HepG2 (cell line): Measurements from ENCODE around the gene STIM1. TPM values are rescaled to one million over a fixed set of nuclear protein-coding genes. Genes with fewer than 3 reads are reported as not detected.

ENCODE experiments used
- BRCA1 ChIP-seq: sonication (generic); formaldehyde crosslinking; IDR thresholded peaks from 2 replicates; pipeline ENCODE4 v1.4.0; 2020; ENCODE audit warnings: missing genetic modification reagents
- CEBPG ChIP-seq: IDR thresholded peaks from 2 replicates; pipeline ENCODE4 v1.6.1; 2016
- ELF3 ChIP-seq: IDR thresholded peaks from 2 replicates; pipeline ENCODE4 v1.6.1; 2016; ENCODE audit warnings: missing genetic modification reagents, missing compliant biosample characterization
- ELF4 ChIP-seq: sonication (generic); formaldehyde crosslinking; IDR thresholded peaks from 2 replicates; pipeline ENCODE4 v1.5.0; 2020; ENCODE audit warnings: missing genetic modification reagents, mild to moderate bottlenecking, moderate library complexity, borderline replicate concordance
- NFYC ChIP-seq: IDR thresholded peaks from 2 replicates; pipeline ENCODE4 v1.6.1; 2016; ENCODE audit warnings: missing genetic modification reagents, missing compliant biosample characterization
- SIX1 ChIP-seq: sonication (generic); formaldehyde crosslinking; IDR thresholded peaks from 2 replicates; pipeline ENCODE4 v1.4.0; 2020; ENCODE audit warnings: missing genetic modification reagents, borderline replicate concordance
- SOX5 ChIP-seq: IDR thresholded peaks from 2 replicates; pipeline ENCODE4 v1.6.1; 2016; ENCODE audit warnings: borderline replicate concordance
- polyA plus RNA-seq, 8 experiments: library from polyadenylated mRNA; depleted of rRNA in 3 of 8; stranded (reverse) in 7 of 8; unstranded in 1 of 8; fragments of >200 nt; fragmentation: Illumina TruSeq in 4 of 8; extraction: Trizol in 4 of 8; gene quantifications; 2 replicates each; pipeline versions ENCODE4 v1.2.1 to v1.2.3, GENCODE V29; 2011 to 2016; ENCODE audit warnings: low read depth in 4 of 8, missing spikeins in 1 of 8, mixed read lengths in 1 of 8; ENCODE audit not compliant: insufficient read depth in 1 of 8
- total RNA-seq, 5 experiments: library from RNA; depleted of rRNA; stranded (reverse); fragments of >200 nt; fragmentation: Illumina TruSeq; extraction: Trizol; gene quantifications; 2 replicates each; pipeline ENCODE4 v1.2.3, GENCODE V29; 2016; ENCODE audit warnings: low read depth in 1 of 5
- TF ChIP-seq, protein P1 (sequence below), 2 experiments: fragments of 450-650 bp in 1 of 2; sonication (generic) in 1 of 2; formaldehyde crosslinking in 1 of 2; IDR thresholded peaks; 2 replicates each; pipeline versions ENCODE4 v1.6.1 to v1.8.0; 2016 to 2022; ENCODE audit warnings: antibody characterized with exemption in 1 of 2, mild to moderate bottlenecking in 1 of 2, missing genetic modification reagents in 1 of 2
- TF ChIP-seq, protein P2 (sequence below): sonication (generic); formaldehyde crosslinking; IDR thresholded peaks from 2 replicates; pipeline ENCODE4 v1.4.0; 2020; ENCODE audit warnings: missing genetic modification reagents, mild to moderate bottlenecking, borderline replicate concordance
- TF ChIP-seq, protein P3 (sequence below): sonication (generic); formaldehyde crosslinking; IDR thresholded peaks from 2 replicates; pipeline ENCODE4 v1.5.0; 2020; ENCODE audit warnings: mild to moderate bottlenecking, missing genetic modification reagents, borderline replicate concordance

The STIM1 gene
- total and polyA plus RNA-seq, 2 of the 13 experiments (the other 11 are each of a cell fraction or from before 2014, with no cell fraction given), result 19.2 to 28.5 TPM

DNA sequence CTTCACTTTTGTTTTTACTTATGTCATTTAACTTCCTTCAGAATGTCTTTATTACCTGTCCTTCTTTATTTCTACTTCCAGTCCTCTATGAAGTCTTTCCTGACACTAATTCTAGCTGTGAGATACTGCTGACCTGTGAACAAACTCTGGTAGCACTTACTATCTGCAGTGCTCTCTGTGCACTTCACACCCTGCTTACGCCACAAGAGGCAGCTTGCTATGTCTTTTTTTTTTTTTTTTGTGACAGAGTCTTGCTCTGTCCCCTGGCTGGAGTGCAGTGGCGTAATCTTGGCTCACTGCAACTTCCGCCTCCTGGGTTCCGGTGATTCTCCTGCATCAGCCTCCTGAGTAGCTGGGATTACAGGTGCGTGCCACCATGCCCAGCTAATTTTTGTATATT, 10.7 kb downstream of the STIM1 start (continued):
- TF ChIP-seq ELF3, result peak; percentile 80
- no peak for TF ChIP-seq BRCA1 (CRISPR knock-in tag)
- TF ChIP-seq, protein P1, sequence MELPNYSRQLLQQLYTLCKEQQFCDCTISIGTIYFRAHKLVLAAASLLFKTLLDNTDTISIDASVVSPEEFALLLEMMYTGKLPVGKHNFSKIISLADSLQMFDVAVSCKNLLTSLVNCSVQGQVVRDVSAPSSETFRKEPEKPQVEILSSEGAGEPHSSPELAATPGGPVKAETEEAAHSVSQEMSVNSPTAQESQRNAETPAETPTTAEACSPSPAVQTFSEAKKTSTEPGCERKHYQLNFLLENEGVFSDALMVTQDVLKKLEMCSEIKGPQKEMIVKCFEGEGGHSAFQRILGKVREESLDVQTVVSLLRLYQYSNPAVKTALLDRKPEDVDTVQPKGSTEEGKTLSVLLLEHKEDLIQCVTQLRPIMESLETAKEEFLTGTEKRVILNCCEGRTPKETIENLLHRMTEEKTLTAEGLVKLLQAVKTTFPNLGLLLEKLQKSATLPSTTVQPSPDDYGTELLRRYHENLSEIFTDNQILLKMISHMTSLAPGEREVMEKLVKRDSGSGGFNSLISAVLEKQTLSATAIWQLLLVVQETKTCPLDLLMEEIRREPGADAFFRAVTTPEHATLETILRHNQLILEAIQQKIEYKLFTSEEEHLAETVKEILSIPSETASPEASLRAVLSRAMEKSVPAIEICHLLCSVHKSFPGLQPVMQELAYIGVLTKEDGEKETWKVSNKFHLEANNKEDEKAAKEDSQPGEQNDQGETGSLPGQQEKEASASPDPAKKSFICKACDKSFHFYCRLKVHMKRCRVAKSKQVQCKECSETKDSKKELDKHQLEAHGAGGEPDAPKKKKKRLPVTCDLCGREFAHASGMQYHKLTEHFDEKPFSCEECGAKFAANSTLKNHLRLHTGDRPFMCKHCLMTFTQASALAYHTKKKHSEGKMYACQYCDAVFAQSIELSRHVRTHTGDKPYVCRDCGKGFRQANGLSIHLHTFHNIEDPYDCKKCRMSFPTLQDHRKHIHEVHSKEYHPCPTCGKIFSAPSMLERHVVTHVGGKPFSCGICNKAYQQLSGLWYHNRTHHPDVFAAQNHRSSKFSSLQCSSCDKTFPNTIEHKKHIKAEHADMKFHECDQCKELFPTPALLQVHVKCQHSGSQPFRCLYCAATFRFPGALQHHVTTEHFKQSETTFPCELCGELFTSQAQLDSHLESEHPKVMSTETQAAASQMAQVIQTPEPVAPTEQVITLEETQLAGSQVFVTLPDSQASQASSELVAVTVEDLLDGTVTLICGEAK (IDR thresholded peaks at IDR 0.05), result no peak
- TF ChIP-seq, protein P1 (CRISPR knock-in tag; IDR thresholded peaks at IDR 0.05), result no peak
- TF ChIP-seq, protein P2, sequence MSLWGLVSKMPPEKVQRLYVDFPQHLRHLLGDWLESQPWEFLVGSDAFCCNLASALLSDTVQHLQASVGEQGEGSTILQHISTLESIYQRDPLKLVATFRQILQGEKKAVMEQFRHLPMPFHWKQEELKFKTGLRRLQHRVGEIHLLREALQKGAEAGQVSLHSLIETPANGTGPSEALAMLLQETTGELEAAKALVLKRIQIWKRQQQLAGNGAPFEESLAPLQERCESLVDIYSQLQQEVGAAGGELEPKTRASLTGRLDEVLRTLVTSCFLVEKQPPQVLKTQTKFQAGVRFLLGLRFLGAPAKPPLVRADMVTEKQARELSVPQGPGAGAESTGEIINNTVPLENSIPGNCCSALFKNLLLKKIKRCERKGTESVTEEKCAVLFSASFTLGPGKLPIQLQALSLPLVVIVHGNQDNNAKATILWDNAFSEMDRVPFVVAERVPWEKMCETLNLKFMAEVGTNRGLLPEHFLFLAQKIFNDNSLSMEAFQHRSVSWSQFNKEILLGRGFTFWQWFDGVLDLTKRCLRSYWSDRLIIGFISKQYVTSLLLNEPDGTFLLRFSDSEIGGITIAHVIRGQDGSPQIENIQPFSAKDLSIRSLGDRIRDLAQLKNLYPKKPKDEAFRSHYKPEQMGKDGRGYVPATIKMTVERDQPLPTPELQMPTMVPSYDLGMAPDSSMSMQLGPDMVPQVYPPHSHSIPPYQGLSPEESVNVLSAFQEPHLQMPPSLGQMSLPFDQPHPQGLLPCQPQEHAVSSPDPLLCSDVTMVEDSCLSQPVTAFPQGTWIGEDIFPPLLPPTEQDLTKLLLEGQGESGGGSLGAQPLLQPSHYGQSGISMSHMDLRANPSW (CRISPR knock-in tag), result no peak
- no peak for TF ChIP-seq SIX1 (CRISPR knock-in tag)
- TF ChIP-seq, protein P3, sequence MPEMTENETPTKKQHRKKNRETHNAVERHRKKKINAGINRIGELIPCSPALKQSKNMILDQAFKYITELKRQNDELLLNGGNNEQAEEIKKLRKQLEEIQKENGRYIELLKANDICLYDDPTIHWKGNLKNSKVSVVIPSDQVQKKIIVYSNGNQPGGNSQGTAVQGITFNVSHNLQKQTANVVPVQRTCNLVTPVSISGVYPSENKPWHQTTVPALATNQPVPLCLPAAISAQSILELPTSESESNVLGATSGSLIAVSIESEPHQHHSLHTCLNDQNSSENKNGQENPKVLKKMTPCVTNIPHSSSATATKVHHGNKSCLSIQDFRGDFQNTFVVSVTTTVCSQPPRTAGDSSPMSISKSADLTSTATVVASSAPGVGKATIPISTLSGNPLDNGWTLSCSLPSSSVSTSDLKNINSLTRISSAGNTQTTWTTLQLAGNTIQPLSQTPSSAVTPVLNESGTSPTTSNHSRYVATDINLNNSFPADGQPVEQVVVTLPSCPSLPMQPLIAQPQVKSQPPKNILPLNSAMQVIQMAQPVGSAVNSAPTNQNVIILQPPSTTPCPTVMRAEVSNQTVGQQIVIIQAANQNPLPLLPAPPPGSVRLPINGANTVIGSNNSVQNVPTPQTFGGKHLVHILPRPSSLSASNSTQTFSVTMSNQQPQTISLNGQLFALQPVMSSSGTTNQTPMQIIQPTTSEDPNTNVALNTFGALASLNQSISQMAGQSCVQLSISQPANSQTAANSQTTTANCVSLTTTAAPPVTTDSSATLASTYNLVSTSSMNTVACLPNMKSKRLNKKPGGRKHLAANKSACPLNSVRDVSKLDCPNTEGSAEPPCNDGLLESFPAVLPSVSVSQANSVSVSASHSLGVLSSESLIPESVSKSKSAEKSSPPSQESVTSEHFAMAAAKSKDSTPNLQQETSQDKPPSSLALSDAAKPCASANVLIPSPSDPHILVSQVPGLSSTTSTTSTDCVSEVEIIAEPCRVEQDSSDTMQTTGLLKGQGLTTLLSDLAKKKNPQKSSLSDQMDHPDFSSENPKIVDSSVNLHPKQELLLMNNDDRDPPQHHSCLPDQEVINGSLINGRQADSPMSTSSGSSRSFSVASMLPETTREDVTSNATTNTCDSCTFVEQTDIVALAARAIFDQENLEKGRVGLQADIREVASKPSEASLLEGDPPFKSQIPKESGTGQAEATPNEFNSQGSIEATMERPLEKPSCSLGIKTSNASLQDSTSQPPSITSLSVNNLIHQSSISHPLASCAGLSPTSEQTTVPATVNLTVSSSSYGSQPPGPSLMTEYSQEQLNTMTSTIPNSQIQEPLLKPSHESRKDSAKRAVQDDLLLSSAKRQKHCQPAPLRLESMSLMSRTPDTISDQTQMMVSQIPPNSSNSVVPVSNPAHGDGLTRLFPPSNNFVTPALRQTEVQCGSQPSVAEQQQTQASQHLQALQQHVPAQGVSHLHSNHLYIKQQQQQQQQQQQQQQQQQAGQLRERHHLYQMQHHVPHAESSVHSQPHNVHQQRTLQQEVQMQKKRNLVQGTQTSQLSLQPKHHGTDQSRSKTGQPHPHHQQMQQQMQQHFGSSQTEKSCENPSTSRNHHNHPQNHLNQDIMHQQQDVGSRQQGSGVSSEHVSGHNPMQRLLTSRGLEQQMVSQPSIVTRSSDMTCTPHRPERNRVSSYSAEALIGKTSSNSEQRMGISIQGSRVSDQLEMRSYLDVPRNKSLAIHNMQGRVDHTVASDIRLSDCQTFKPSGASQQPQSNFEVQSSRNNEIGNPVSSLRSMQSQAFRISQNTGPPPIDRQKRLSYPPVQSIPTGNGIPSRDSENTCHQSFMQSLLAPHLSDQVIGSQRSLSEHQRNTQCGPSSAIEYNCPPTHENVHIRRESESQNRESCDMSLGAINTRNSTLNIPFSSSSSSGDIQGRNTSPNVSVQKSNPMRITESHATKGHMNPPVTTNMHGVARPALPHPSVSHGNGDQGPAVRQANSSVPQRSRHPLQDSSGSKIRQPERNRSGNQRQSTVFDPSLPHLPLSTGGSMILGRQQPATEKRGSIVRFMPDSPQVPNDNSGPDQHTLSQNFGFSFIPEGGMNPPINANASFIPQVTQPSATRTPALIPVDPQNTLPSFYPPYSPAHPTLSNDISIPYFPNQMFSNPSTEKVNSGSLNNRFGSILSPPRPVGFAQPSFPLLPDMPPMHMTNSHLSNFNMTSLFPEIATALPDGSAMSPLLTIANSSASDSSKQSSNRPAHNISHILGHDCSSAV, result no peak
- TF ChIP-seq CEBPG, result peak; percentile 79
- no peak for TF ChIP-seq SOX5 (CRISPR knock-in tag)
- no peak for TF ChIP-seq ELF4 (CRISPR knock-in tag)
- no peak for TF ChIP-seq NFYC (CRISPR knock-in tag)
